Measurements from ENCODE around the gene PDE7B. TPM values are rescaled to one million over a fixed set of nuclear protein-coding genes. Genes with fewer than 3 reads are reported as not detected.
A peak's percentile ranks its signal among the peaks of the same experiment; 100 is the strongest.

Gene PDE7B
- total RNA-seq, 1 donor from 2014 or later: 58.5 TPM

- DNase-seq: no peak
Measured at GRCh38 chr6:136157743-136158142, 306.2 kb downstream of the PDE7B start.

DNA sequence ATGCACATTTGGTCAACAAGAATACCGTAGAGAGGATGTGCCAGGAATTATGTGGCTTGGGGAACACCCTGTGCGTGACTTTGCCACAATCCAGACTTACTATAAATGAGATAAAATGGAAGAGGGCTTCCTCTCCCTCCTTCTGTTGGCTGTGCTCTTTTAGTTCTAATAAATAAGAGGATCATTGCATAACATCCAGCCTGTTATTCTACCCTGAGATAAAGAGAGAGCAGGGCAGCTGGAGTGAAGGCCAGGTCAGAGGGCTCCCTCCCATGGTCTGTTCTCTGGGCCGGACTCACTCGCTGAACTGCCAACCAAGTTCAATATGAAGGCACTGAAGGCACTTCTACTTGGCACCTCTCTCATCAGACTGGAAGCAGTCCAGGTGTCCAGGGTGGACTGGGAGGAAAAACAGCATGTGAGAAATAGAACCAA lies 306.9 kb downstream of the PDE7B start:
- DNase-seq: no peak

DNA sequence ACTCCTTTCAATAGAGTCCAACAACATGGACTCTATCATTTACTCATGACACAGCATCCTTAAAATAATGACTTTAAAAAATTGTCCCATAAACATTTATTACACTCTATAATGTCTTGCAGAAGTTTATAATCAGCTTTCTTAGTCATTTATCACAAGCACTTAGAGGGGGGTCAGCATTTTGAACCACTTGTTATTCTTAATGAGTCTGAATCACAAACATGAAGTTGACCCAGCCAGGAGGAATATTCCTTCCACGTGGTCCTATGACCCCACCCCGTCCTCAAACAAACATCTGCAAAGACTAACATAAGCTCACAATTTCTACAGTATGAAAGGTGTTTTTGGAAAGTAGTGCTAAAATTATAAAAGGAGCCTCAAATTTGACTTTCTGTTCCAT lies 307.5 kb downstream of the PDE7B start:
- DNase-seq: no peak

- no peak for DNase-seq
Measured at GRCh38 chr6:136160250-136160649, 308.7 kb downstream of the PDE7B start.

- DNase-seq: no peak
Measured at GRCh38 chr6:136161950-136162349, 310.4 kb downstream of the PDE7B start.

- no peak for DNase-seq
Measured at GRCh38 chr6:136163260-136163659, 311.8 kb downstream of the PDE7B start.

GRCh38 chr6:136166815-136167214 lies 315.3 kb downstream of the PDE7B start:
- DNase-seq: no peak

- DNase-seq: no peak
Measured at GRCh38 chr6:136169394-136170148, 318.1 kb downstream of the PDE7B start.

DNA sequence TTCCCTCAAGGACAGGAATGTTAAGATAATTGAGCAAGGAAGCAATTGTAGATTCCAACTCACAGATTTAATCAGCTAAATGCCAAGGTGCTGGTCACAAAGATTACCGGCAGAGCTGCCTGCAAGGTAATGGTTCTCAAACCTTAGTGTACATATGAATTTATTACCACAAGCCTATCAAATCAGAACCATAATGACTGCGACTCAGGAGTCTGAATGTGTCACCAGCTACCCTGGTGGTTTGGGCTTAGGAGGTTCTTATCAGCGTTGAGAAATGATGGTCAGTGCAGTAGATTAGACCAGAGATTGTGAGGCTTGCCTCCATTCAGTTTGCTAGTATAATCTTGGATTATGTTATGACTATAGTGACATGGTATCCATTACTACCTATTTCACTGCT lies 319.7 kb downstream of the PDE7B start:
- no peak for DNase-seq

GRCh38 chr6:136173519-136174507 lies 322.3 kb downstream of the PDE7B start:
- DNase-seq: peak; percentile 73

GRCh38 chr6:136174510-136174909 lies 323.0 kb downstream of the PDE7B start:
- no peak for DNase-seq

DNA sequence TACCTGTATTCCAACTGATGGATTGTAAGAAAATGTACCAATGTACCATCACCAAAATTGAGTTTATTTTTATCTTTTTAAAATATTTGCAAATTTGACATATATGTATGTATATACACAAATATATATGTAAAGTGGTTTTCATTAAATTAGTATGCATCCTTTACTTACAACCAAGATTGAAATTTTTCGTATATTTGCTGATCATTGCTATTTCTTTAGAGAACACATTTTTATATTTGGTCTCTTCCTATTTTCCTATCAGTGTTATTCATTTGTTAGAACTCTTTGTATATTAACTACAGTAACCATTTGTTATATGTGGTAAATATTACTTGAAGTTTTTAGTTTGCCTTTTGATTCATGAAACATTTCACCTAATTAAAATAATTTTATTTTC lies 324.4 kb downstream of the PDE7B start:
- DNase-seq: no peak

GRCh38 chr6:136178749-136179148 lies 327.2 kb downstream of the PDE7B start:
- DNase-seq: no peak

- DNase-seq: no peak
Measured at GRCh38 chr6:136180704-136181511, 329.4 kb downstream of the PDE7B start.

GRCh38 chr6:136181512-136181833 lies 330.0 kb downstream of the PDE7B start:
- no peak for DNase-seq

GRCh38 chr6:136181861-136182260 lies 330.4 kb downstream of the PDE7B start:
- DNase-seq: no peak

DNA sequence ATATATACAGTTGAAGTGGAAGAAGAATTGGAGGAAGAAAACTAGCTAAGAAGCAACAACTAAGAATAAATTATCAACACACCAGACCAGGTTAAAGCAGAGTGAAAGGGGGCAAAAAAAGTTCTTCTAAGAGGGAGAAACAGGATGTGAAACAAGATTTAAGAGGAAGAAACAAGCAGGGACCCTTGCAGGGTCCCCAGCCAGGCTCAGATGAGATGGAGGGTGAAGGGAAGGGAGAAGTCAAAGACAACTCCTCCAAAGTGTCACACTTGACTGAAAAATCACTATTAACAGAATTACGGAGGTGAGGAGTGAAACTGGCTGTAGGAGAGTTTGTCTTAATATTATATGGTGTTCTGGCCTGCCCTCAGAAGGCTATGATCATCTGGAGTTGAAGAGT lies 333.2 kb downstream of the PDE7B start:
- DNase-seq: no peak

GRCh38 chr6:136186363-136186762 lies 334.9 kb downstream of the PDE7B start:
- no peak for DNase-seq

DNA sequence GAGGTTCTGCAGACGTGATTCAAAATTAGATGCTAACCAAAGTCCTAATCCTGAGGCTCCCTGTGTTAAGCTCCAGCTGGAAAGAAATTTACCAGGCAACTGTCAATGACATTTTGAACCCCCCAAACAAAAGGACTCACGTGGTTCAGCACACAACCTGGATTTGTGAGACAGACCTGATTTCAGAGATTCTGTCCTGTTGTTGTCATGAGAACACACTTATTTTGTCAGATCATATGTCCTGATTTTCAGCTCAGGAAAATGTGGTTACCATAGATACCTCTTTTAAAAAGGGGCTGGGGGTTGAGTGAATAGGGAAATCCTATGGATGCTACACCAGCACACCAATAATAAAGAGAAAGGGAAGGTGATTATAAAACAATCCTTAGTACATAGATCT lies 337.0 kb downstream of the PDE7B start:
- DNase-seq: no peak

GRCh38 chr6:136189104-136189503 lies 337.6 kb downstream of the PDE7B start:
- no peak for DNase-seq

DNA sequence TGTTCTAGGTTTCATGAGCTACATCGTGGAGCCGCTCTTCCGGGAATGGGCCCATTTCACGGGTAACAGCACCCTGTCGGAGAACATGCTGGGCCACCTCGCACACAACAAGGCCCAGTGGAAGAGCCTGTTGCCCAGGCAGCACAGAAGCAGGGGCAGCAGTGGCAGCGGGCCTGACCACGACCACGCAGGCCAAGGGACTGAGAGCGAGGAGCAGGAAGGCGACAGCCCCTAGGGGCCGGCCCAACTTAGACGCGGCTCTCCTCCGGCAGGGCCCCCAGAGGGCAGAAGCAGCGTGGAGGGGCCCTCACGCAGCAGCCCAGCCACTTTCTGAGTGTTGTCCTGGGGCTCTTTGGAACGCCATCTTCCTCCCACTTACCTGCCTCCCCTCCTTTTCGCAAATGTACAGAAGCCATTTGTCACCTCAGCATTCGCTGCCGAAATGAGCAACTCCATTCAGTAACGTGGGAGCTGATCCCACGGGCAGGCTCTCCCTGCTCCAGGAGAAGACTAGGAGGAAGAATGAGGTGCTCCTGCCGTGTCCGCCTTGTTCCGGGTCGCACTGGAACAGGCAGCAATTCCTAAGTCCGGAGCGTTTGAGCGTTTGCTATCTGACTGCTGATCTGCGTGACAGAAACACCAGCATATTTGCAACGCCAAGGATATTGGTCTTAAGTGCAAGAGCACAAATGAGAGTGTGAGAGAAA lies 340.3 kb downstream of the PDE7B start:
- no peak for DNase-seq

- DNase-seq: no peak
Measured at GRCh38 chr6:136192902-136193301, 341.4 kb downstream of the PDE7B start.

Data from dermis blood vessel endothelial cell (primary cell).